Natural killer cell (primary cell): ENCODE data around the gene XPOT. TPM values are rescaled to one million over a fixed set of nuclear protein-coding genes. Genes with fewer than 3 reads are reported as not detected.

Experiments
- ATAC-seq, 3 donors: fragments of 150-1000 bp in 2 of 3; fragments of 200-7000 bp in 1 of 3; cut with Tn5 transposase; 1 replicate in 1 of 3; 2 replicates in 2 of 3; pipeline ENCODE4 v1.10.0; 2021; ENCODE audit warnings: mild to moderate bottlenecking in 2 of 3, moderate library complexity in 2 of 3
- DNase-seq, 2 donors: peaks; one replicate each; pipeline versions ENCODE4 v3.0.0 to v3.0.0-alpha.2; 2013 to 2021; ENCODE audit warnings: mixed read lengths in 1 of 2
- H3K27ac ChIP-seq: one replicate; pipeline ENCODE4 v1.5.1; 2013; ENCODE audit warnings: mild to moderate bottlenecking, low read length
- H3K27me3 ChIP-seq: one replicate; pipeline ENCODE4 v1.6.1; 2013; ENCODE audit warnings: low read length; ENCODE audit not compliant: control insufficient read depth, insufficient read depth
- H3K36me3 ChIP-seq: one replicate; pipeline ENCODE4 v1.6.1; 2013; ENCODE audit warnings: low read length; ENCODE audit not compliant: control insufficient read depth, insufficient read depth
- H3K4me1 ChIP-seq: one replicate; pipeline ENCODE4 v1.6.1; 2013; ENCODE audit warnings: low read length; ENCODE audit not compliant: control insufficient read depth, insufficient read depth
- H3K4me3 ChIP-seq: one replicate; pipeline ENCODE4 v1.5.1; 2013; ENCODE audit warnings: low read length
- H3K9me3 ChIP-seq: one replicate; pipeline ENCODE4 v1.6.1; 2013; ENCODE audit warnings: low read length; ENCODE audit not compliant: control insufficient read depth, insufficient read depth
- H3K27ac Mint-ChIP-seq, 2 donors: one replicate each; pipeline ENCODE4 v1.8.0; 2022; ENCODE audit warnings: mild to moderate bottlenecking in 2 of 2, mixed read lengths in 2 of 2, moderate library complexity in 1 of 2
- H3K27me3 Mint-ChIP-seq, 2 donors: one replicate each; pipeline ENCODE4 v1.8.0; 2022; ENCODE audit warnings: low read depth in 2 of 2, mixed read lengths in 2 of 2
- H3K36me3 Mint-ChIP-seq: one replicate; pipeline ENCODE4 v1.8.0; 2022; ENCODE audit warnings: mixed read lengths
- H3K4me1 Mint-ChIP-seq, 2 donors: one replicate each; pipeline ENCODE4 v1.8.0; 2022; ENCODE audit warnings: mixed read lengths in 2 of 2
- H3K4me3 Mint-ChIP-seq: one replicate; pipeline ENCODE4 v1.8.0; 2022; ENCODE audit warnings: mild to moderate bottlenecking, moderate library complexity, mixed read lengths
- H3K9me3 Mint-ChIP-seq, 2 donors: one replicate each; pipeline ENCODE4 v1.8.0; 2022; ENCODE audit warnings: mixed read lengths in 2 of 2
- WGBS: methylation state at CpG from one replicate; pipeline ENCODE4 v1.1.7; 2013; ENCODE audit warnings: missing lambda C conversion rate; ENCODE audit not compliant: insufficient coverage; 5-methylcytosine and 5-hydroxymethylcytosine counted together
- intact Hi-C: fragments of 100-400 bp; cut with micrococcal nuclease; formaldehyde crosslinking; loops from one replicate; pipeline ENCODE4 v1.14.2; 2022
- total RNA-seq, 4 donors: library from RNA; stranded (reverse); fragments of 120-200 nt in 1 of 4; gene quantifications; one replicate each; pipeline versions ENCODE4 v1.2.3 to v1.2.4, GENCODE V29; 2013 to 2022
- TF ChIP-seq, protein P1 (sequence below): fragments of 200-600 bp; IDR thresholded peaks from one replicate; pipeline ENCODE4 v1.8.0; 2022; ENCODE audit warnings: antibody characterized with exemption

Gene XPOT
- total RNA-seq, 3 donors from 2014 or later (not counting 1 experiment from before 2014, with no cell fraction given) = 39.8 to 51.5 (median 45.0) TPM

DNA sequence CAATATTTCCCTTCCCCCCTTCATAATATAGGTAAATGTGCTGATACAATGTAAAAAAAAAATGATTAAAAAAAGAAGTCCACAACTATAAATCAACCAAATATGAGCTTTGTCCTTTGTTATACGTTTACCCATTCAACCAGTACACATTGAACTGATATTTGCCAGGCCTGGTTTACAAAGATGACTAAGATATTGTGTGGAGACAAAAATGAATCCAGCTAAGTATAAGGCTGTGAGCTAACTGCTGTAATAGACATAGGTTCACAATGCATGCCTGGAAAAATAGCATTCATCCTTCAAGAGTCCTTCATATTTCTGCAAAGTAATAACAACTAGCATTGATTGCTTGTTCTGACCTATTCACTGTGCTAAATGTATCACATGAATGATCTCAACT is 20.5 kb upstream of the XPOT start:
- no peak for DNase-seq
- H3K27me3 ChIP-seq = no peaks in the 10 kb centered on the region
- peaks cover 7 to 10% of the 10 kb centered on the region in 2 donors for H3K27me3 Mint-ChIP-seq
- no peaks in the 10 kb centered on the region for H3K4me1 ChIP-seq
- H3K9me3 Mint-ChIP-seq = peaks cover 2 to 7% of the 10 kb centered on the region in 2 donors
- no peak overlapping the region for H3K27ac ChIP-seq
- TF ChIP-seq, protein P1, sequence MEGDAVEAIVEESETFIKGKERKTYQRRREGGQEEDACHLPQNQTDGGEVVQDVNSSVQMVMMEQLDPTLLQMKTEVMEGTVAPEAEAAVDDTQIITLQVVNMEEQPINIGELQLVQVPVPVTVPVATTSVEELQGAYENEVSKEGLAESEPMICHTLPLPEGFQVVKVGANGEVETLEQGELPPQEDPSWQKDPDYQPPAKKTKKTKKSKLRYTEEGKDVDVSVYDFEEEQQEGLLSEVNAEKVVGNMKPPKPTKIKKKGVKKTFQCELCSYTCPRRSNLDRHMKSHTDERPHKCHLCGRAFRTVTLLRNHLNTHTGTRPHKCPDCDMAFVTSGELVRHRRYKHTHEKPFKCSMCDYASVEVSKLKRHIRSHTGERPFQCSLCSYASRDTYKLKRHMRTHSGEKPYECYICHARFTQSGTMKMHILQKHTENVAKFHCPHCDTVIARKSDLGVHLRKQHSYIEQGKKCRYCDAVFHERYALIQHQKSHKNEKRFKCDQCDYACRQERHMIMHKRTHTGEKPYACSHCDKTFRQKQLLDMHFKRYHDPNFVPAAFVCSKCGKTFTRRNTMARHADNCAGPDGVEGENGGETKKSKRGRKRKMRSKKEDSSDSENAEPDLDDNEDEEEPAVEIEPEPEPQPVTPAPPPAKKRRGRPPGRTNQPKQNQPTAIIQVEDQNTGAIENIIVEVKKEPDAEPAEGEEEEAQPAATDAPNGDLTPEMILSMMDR = no peak
- WGBS = no CpG with 5 or more reads among the region's 1 CpG
- no peak overlapping the region for H3K27ac Mint-ChIP-seq
- no peak overlapping the region for H3K4me3 Mint-ChIP-seq
- H3K4me3 ChIP-seq = no peak overlapping the region
- H3K36me3 Mint-ChIP-seq = peaks cover 10% of the 10 kb centered on the region
- no peaks in the 10 kb centered on the region for H3K4me1 Mint-ChIP-seq
- no peak for ATAC-seq
- no peaks in the 10 kb centered on the region for H3K9me3 ChIP-seq
- no peaks in the 10 kb centered on the region for H3K36me3 ChIP-seq
- intact Hi-C loops = no loop called here

DNA sequence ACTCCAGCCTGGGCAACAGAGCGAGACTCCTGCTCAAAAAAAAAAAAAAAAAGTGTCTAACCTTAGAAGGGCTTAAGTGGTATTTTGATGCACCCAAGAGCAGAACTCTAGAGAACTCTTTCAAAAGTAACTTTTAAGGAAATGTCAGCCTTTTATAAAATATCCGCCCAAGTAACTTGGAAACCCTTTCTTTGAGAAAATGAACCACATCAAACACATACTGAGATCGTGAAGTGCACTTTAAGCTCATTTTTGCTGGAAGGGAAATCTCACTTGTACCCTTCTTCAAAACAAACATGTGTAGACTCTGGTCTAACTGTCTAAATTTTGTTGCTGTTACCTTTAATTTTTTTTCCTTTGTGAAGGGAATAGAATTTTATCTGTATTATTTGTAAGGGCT is 19.2 kb upstream of the XPOT start:
- H3K4me1 ChIP-seq = peaks cover 3% of the 10 kb centered on the region
- TF ChIP-seq, protein P1 = no peak
- WGBS = 48% methylated on average over 3 of the region's 3 CpGs
- no peaks in the 10 kb centered on the region for H3K36me3 ChIP-seq
- H3K4me3 ChIP-seq = no peak overlapping the region
- no peak for ATAC-seq
- Mint-ChIP-seq H3K4me1 (no peaks in the 10 kb centered on the region), H3K4me3 (no peak overlapping the region), H3K9me3 (peaks cover 2 to 7% of the 10 kb centered on the region in 2 donors), H3K36me3 (peaks cover 10% of the 10 kb centered on the region), H3K27me3 (peaks cover 7 to 13% of the 10 kb centered on the region in 2 donors), H3K27ac (no peak overlapping the region)
- intact Hi-C loops = no loop called here
- no peaks in the 10 kb centered on the region for H3K9me3 ChIP-seq
- no peak overlapping the region for H3K27ac ChIP-seq
- DNase-seq = peak in 1 of 2 donors; percentile 57
- peaks cover 4% of the 10 kb centered on the region for H3K27me3 ChIP-seq

DNA sequence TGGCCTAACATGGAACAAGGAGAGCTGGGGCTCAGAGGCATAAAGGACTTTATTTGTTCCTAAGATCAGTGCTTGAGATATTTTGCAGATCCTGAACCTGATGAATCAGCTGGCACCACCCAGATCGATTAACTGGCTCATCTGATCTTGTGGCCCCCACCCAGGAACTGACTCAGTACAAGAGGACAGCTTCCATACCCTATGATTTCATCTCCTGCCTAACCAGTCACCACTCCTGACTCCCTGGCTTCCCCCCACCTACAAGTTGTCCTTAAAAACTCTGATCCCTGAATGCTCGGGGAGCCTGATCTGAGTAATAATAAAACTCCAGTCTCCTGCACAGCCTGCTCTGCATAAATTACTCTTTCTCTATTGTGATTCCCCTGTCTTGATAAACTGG is 18.7 kb upstream of the XPOT start:
- ATAC-seq = no peak
- peaks cover 4% of the 10 kb centered on the region for H3K27me3 ChIP-seq
- TF ChIP-seq, protein P1 = no peak
- Mint-ChIP-seq H3K27me3 (peaks cover 7 to 13% of the 10 kb centered on the region in 2 donors), H3K27ac (no peak overlapping the region), H3K9me3 (peaks cover 2 to 5% of the 10 kb centered on the region in 2 donors), H3K4me1 (no peaks in the 10 kb centered on the region), H3K36me3 (peaks cover 5% of the 10 kb centered on the region), H3K4me3 (no peak overlapping the region)
- WGBS = 71% methylated on average over 2 of the region's 2 CpGs
- no peak for DNase-seq
- no peaks in the 10 kb centered on the region for H3K9me3 ChIP-seq
- intact Hi-C loops = no loop called here
- peaks cover 6% of the 10 kb centered on the region for H3K4me1 ChIP-seq
- H3K4me3 ChIP-seq = no peak overlapping the region
- H3K27ac ChIP-seq = no peak overlapping the region
- no peaks in the 10 kb centered on the region for H3K36me3 ChIP-seq

DNA sequence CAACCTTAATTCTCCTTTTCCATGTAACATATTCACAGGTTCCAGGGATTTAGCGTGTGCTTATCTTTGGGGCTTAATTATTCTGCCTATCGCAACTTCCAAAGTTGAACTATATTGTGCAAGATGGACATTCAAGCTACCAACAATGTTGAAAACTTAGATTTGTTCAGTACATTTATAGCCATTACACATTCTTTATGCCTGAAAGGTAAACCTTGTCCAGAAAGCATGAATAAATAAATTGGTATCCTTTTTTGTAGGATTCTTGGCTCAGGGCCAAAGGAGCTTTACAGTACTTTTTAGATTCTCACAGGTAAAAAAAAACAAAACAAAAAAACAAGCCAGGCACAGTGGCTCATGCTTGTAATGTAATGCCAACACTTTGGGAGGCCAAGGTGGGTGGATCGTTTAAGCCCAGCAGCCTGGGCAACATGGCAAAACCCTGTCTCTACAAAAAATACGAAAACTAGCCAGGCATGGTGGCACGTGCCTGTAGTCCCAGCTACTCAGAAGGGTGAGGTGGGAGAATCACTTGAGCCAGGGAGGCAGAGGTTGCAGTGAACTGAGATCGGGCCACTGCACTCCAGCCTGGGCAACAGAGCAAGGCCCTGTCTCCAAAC is 16.9 kb upstream of the XPOT start:
- Histone ChIP-seq H3K27me3 (peaks cover 6% of the 10 kb centered on the region), H3K4me1 (peaks cover 9% of the 10 kb centered on the region), H3K9me3 (no peaks in the 10 kb centered on the region), H3K27ac (no peak overlapping the region), H3K36me3 (no peaks in the 10 kb centered on the region), H3K4me3 (no peak overlapping the region)
- Mint-ChIP-seq H3K36me3 (no peaks in the 10 kb centered on the region), H3K4me1 (peaks cover 0 to 4% of the 10 kb centered on the region in 2 donors), H3K27me3 (peaks cover 0 to 20% of the 10 kb centered on the region in 2 donors), H3K4me3 (no peak overlapping the region), H3K27ac (no peak overlapping the region), H3K9me3 (no peaks in the 10 kb centered on the region)
- intact Hi-C loops = no loop called here
- DNase-seq = no peak
- 98% methylated on average over 5 of the region's 6 CpGs for WGBS
- no peak for ATAC-seq
- TF ChIP-seq, protein P1 = no peak
